Mucosa of rectum (tissue), 2 donors: ENCODE results near the gene PSMD3.

Experiments
- H3K27ac ChIP-seq, 2 donors: one replicate each; pipeline ENCODE4 v1.7.0; 2013; ENCODE audit warnings: inconsistent platforms in 2 of 2, low read depth in 2 of 2, low read length in 2 of 2
- H3K27me3 ChIP-seq, 2 donors: one replicate each; pipeline ENCODE4 v1.7.0; 2013; ENCODE audit warnings: low read length in 2 of 2; ENCODE audit not compliant: control insufficient read depth in 2 of 2, insufficient read depth in 2 of 2
- H3K36me3 ChIP-seq, 2 donors: one replicate each; pipeline ENCODE4 v1.7.0; 2013; ENCODE audit warnings: low read length in 2 of 2; ENCODE audit not compliant: control insufficient read depth in 2 of 2, insufficient read depth in 2 of 2
- H3K4me1 ChIP-seq, 2 donors: one replicate each; pipeline ENCODE4 v1.7.0; 2013; ENCODE audit warnings: low read length in 2 of 2, mild to moderate bottlenecking in 1 of 2; ENCODE audit not compliant: control insufficient read depth in 2 of 2, insufficient read depth in 2 of 2
- H3K4me3 ChIP-seq, 2 donors: one replicate each; pipeline ENCODE4 v1.7.0; 2013; ENCODE audit warnings: low read length in 2 of 2
- H3K9ac ChIP-seq, 2 donors: one replicate each; pipeline ENCODE4 v1.7.0; 2013; ENCODE audit warnings: low read length in 2 of 2, low read depth in 1 of 2, mild to moderate bottlenecking in 1 of 2
- H3K9me3 ChIP-seq, 2 donors: one replicate each; pipeline ENCODE4 v1.7.0; 2013; ENCODE audit warnings: low read length in 2 of 2; ENCODE audit not compliant: control insufficient read depth in 2 of 2
- donor health status: healthy.
- donor health status: Normal muscosa, but diverticular disease.

PSMD3 gene

DNA sequence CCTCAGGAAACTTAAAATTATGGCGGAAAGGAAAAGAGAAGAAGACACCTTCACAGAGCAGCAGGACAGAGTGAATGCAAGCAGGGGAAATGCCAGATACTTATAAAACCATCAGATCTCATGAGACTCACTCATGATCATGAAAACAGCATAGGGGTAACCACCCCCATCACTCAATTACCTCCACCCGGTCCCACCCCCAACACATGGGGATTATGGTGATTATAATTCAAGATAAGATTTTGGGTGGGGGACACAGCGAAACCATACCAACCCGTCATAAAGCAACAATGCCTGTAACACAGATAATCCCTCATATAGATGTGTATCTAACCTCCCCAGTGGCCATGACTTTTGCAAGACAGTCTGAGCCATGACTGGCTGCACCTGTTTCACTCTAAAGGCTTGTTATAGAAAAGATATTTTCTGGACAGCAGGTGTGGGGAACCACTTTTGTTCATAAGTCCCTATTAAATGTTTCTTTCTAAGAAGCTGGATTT is 24.8 kb upstream of the PSMD3 start:
- no peak overlapping the region for H3K9ac ChIP-seq

GRCh38 chr17:39960524-39961041 is 20.0 kb upstream of the PSMD3 start:
- Histone ChIP-seq H3K27me3 (no peaks in the 10 kb centered on the region), H3K27ac (peak overlapping the region; percentile 54 to 58), H3K4me3 (no peak overlapping the region), H3K36me3 (no peaks in the 10 kb centered on the region), H3K9ac (no peak overlapping the region), H3K9me3 (no peaks in the 10 kb centered on the region), H3K4me1 (peaks cover 3 to 8% of the 10 kb centered on the region in 2 donors)

More for the DNA sequence above, 24.8 kb upstream of the PSMD3 start:
- Histone ChIP-seq H3K9me3 (no peaks in the 10 kb centered on the region), H3K27ac (no peak overlapping the region), H3K27me3 (no peaks in the 10 kb centered on the region), H3K36me3 (no peaks in the 10 kb centered on the region), H3K4me1 (peaks cover 12 to 17% of the 10 kb centered on the region in 2 donors), H3K4me3 (no peak overlapping the region)

GRCh38 chr17:39962642-39963220 is 17.9 kb upstream of the PSMD3 start, which contains the start of gene GSDMA:
Gene GSDMA (plus strand): TSS chr17:39963004. CDS start chr17:39965688, 2,684 bp downstream.
- H3K27me3 ChIP-seq, result peaks cover 0 to 4% of the 10 kb centered on the region in 2 donors
- peaks cover 3 to 12% of the 10 kb centered on the region in 2 donors for H3K4me1 ChIP-seq
- no peak within 1 kb of the TSS for H3K4me3 ChIP-seq
- no peaks in the 10 kb centered on the region for H3K9me3 ChIP-seq
- no peak within 1 kb of the TSS for H3K27ac ChIP-seq
- H3K36me3 ChIP-seq, result no peaks in the 10 kb centered on the region
- no peak within 1 kb of the TSS for H3K9ac ChIP-seq

GRCh38 chr17:39963829-39964228 is 16.8 kb upstream of the PSMD3 start:
- Histone ChIP-seq H3K9me3 (no peaks in the 10 kb centered on the region), H3K9ac (no peak overlapping the region), H3K4me1 (peaks cover 6 to 17% of the 10 kb centered on the region in 2 donors), H3K36me3 (no peaks in the 10 kb centered on the region), H3K27me3 (peaks cover 0 to 4% of the 10 kb centered on the region in 2 donors), H3K27ac (no peak overlapping the region), H3K4me3 (no peak overlapping the region)

DNA sequence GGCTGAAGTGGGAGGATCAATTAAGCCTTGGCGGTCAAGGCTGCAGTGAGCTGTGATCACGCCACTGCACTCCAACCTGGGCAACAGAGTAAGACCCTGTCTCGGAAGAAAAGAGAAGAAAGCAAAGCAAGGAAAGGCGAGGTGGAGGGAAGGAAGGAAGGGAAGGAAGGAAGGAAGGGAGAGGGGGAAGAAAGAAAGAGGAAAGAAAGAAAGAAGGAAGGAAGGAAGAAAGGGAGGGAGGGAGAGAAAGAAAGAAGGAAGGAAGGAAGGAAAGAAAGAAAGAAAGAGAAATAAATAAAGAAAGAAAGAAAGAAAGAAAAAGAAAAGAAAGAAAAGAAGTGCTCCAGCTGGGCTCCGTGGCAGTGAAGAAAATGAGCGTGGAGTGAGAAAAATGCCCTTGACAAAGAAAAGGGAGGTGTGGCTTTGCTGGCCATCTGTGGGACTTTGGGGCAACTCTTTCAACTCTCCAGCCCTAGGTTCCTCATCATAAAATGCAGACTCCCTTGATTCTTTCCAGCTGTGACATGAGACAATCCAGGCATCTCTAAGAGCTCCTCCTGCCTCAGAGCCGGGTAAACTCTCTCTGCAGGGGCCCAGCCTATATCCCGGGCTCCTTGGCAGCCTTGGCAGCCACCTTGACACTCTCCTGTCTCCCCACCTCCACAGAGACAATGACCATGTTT is 15.4 kb upstream of the PSMD3 start:
- Histone ChIP-seq H3K9ac (no peak overlapping the region), H3K27me3 (peaks cover 0 to 4% of the 10 kb centered on the region in 2 donors), H3K27ac (no peak overlapping the region), H3K36me3 (no peaks in the 10 kb centered on the region), H3K4me1 (peaks cover 7 to 26% of the 10 kb centered on the region in 2 donors), H3K9me3 (no peaks in the 10 kb centered on the region), H3K4me3 (no peak overlapping the region)

- no peaks in the 10 kb centered on the region for H3K36me3 ChIP-seq
- H3K4me1 ChIP-seq, result peaks cover 8 to 21% of the 10 kb centered on the region in 2 donors
- no peak overlapping the region for H3K9ac ChIP-seq
- no peaks in the 10 kb centered on the region for H3K9me3 ChIP-seq
- H3K27me3 ChIP-seq, result peaks cover 0 to 4% of the 10 kb centered on the region in 2 donors
- peak overlapping the region in 1 of 2 donors; percentile 40 for H3K27ac ChIP-seq
- no peak overlapping the region for H3K4me3 ChIP-seq
Measured at GRCh38 chr17:39966771-39967170, 13.8 kb upstream of the PSMD3 start.

- Histone ChIP-seq H3K4me3 (no peak overlapping the region), H3K27ac (no peak overlapping the region), H3K9ac (no peak overlapping the region), H3K4me1 (peaks cover 8 to 21% of the 10 kb centered on the region in 2 donors), H3K9me3 (no peaks in the 10 kb centered on the region), H3K36me3 (no peaks in the 10 kb centered on the region), H3K27me3 (peaks cover 0 to 4% of the 10 kb centered on the region in 2 donors)
Measured at GRCh38 chr17:39968761-39969160, 11.8 kb upstream of the PSMD3 start.

DNA sequence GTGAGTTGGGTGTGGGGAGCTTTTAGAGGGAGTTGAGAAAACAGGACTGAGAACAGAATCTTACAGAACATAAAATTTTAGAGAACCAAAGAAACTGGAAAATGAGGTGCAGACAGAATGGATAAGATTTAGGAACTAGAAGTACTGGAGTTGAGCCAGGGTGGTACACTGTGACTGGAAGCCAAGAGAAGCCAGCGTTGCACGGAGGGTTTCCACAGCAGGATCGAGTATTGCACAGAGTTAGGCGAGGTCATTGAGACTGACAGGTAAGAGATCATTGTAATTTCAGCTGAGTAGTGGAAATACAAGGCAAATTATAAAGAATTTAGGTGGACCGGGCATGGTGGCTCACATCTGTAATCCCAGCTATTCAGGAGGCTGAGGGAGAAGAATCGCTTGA is 11.2 kb upstream of the PSMD3 start:
- Histone ChIP-seq H3K36me3 (no peaks in the 10 kb centered on the region), H3K9me3 (no peaks in the 10 kb centered on the region), H3K27me3 (peaks cover 0 to 4% of the 10 kb centered on the region in 2 donors), H3K9ac (no peak overlapping the region), H3K4me3 (no peak overlapping the region), H3K4me1 (peaks cover 8 to 21% of the 10 kb centered on the region in 2 donors), H3K27ac (no peak overlapping the region)

GRCh38 chr17:39970157-39970692 is 10.4 kb upstream of the PSMD3 start:
- peaks cover 0 to 4% of the 10 kb centered on the region in 2 donors for H3K27me3 ChIP-seq
- H3K9ac ChIP-seq, result no peak overlapping the region
- H3K9me3 ChIP-seq, result no peaks in the 10 kb centered on the region
- no peaks in the 10 kb centered on the region for H3K36me3 ChIP-seq
- peaks cover 8 to 21% of the 10 kb centered on the region in 2 donors for H3K4me1 ChIP-seq
- H3K27ac ChIP-seq, result no peak overlapping the region
- no peak overlapping the region for H3K4me3 ChIP-seq

GRCh38 chr17:39971076-39971603 is 9.5 kb upstream of the PSMD3 start:
- no peaks in the 10 kb centered on the region for H3K36me3 ChIP-seq
- no peak overlapping the region for H3K9ac ChIP-seq
- H3K9me3 ChIP-seq, result no peaks in the 10 kb centered on the region
- peaks cover 8 to 21% of the 10 kb centered on the region in 2 donors for H3K4me1 ChIP-seq
- H3K27ac ChIP-seq, result no peak overlapping the region
- no peak overlapping the region for H3K4me3 ChIP-seq
- peaks cover 0 to 4% of the 10 kb centered on the region in 2 donors for H3K27me3 ChIP-seq
